ENCODE measurements around the gene DTX1. TPM values are rescaled to one million over a fixed set of nuclear protein-coding genes. Genes with fewer than 3 reads are reported as not detected.
A peak's percentile ranks its signal among the peaks of the same experiment; 100 is the strongest.

DTX1 gene
- total RNA-seq, 1 donor from 2014 or later = 10.1 TPM

GRCh38 chr12:113051759-113052158 is 4.8 kb upstream of the DTX1 start:
- no peak for DNase-seq (ENCODE audit: low spot score)
- intact Hi-C loops (cut with DNase I) = loop anchor here (5.0 kb wide), 1 partner anchor 121 kb away; no protein-coding TSS in a partner anchor
- ATAC-seq = no peak

GRCh38 chr12:113052326-113052725 is 4.2 kb upstream of the DTX1 start:
- no peak for ATAC-seq
- no peak for DNase-seq (ENCODE audit: low spot score)
- intact Hi-C loops (cut with DNase I) = loop anchor here (5.0 kb wide), 1 partner anchor 120 kb away; no protein-coding TSS in a partner anchor

DNA sequence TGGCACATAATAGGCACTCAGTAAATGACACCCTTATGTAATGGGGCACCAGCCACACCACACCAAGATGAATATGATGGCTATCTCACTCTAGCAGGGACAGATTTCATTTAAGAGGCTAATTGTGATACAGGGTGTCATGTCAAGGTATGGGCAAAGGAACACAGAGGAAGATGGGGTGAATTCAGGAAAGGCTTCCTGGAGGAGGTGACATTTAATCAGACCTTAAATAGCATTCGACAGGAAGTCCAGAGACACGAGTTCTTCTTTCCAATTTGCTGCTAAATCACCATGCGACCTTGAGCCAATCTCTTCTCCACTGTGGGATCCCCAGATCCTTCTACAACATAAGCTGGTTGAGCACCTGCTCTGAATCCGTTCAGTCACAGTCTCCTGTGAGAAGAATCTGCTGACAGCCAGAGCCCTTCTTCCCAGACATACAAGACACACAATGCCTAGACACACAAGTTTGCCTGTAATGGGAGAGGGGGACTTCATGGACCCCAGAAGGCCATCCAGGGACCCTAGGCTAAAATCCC is 1.5 kb upstream of the DTX1 start:
- intact Hi-C loops (cut with DNase I) = loop anchor here (5.0 kb wide), 1 partner anchor 117 kb away; no protein-coding TSS in a partner anchor
- no peak for ATAC-seq
- DNase-seq (ENCODE audit: low spot score) = no peak

- peak; percentile 73 for ATAC-seq
- no peak for DNase-seq (ENCODE audit: low spot score)
- intact Hi-C loops (cut with DNase I) = no loop called here
These were observed 743 bp upstream of the DTX1 start for GRCh38 chr12:113055594-113056380.

- ATAC-seq = no peak
- intact Hi-C loops (cut with DNase I) = no loop called here
- no peak for DNase-seq (ENCODE audit: low spot score)
These were observed 224 bp upstream of the DTX1 start for GRCh38 chr12:113056381-113056630.

DNA sequence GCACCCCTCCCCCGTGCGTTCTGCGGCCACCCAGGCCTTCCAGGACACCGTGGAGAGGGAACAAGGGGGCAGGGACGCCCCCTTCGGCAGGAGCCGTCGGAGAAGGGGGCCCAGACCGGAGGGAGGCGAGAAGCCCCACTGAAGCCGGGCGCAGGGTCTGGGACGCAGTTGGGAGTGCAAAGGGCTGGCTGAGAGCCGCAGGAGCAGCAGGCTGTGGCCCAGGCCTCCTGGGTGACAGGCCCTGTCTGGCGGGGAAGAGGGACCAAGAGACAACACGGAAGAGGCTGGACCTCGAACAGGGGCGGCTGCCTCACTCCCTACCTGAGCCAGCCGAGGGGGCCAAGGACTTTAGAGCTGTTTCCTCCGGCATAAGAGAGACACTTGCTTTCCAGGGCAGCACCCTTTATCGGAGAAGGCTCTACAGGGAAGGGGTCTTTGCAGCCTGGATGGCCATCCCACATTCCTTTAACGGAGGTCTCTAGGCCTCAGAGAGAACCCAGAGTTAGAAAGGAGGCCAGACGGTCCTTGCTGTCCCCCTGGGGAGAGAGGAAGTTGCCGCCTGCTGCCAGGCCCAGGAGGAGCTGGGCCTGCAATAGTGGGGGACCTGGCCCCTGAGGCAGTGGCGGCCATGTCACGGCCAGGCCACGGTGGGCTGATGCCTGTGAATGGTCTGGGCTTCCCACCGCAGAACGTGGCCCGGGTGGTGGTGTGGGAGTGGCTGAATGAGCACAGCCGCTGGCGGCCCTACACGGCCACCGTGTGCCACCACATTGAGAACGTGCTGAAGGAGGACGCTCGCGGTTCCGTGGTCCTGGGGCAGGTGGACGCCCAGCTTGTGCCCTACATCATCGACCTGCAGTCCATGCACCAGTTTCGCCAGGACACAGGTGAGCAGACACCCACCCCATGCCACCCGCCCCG is 1.3 kb downstream of the DTX1 start:
- ATAC-seq (no peak), DNase-seq (ENCODE audit: low spot score) (no peak)
- intact Hi-C loops (cut with DNase I) = no loop called here

DNA sequence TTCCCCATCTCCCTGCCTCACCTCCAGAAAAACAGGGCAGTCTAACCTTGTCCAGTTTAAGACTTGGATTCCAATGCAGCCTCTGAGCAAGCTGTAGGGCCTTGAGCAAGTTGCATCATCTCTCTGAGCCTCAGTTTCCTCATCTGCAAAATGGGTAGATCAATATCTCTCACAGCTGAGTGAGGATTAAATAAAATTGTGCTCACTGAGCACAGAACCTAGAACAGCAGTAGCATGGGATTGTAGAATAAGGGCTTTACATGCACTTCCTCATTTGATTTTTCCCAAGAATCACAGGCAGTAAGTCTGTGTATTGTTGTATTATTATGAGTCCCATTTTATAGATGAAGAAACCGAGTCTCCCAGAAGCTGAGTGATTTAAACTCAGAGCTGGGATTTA is 2.0 kb downstream of the DTX1 start:
- DNase-seq (ENCODE audit: low spot score) (no peak), ATAC-seq (no peak)
- intact Hi-C loops (cut with DNase I) = no loop called here

- intact Hi-C loops (cut with DNase I) = no loop called here
- ATAC-seq (no peak), DNase-seq (ENCODE audit: low spot score) (no peak)
These were observed 2.6 kb downstream of the DTX1 start for GRCh38 chr12:113059071-113059595.

DNA sequence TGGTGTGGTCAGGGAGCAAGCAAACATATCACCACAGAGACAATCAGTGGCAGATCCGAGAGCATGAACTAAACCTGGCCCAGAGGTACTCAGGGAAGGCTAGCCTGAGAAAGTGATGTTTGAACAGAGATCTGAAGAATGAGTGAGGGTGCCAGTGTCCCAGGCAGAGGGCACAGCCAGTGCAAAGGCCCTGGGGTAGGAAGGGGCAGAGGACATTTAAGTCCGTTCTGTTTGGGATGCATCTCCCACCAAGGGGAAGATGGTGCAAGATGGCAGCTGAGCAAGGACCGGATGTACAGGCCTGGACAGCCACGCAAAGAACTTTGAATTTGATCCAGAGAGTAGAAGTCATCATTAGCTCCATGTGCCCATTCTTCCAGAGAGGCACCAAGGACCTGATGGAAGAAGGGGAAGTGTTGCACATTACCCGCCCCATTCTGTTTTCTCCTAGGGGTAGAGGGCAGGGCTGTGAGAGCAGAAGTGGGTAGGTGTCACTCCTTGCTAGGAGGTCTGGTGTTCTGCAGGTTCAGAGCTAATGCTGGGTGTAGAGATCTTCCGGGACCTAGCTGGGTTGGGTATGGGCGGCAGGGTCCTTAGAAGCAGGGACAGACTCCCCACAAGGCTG is 3.9 kb downstream of the DTX1 start:
- intact Hi-C loops (cut with DNase I) = no loop called here
- ATAC-seq (no peak), DNase-seq (ENCODE audit: low spot score) (no peak)

- no peak for DNase-seq (ENCODE audit: low spot score)
- intact Hi-C loops (cut with DNase I) = no loop called here
- ATAC-seq = no peak
These were observed 4.6 kb downstream of the DTX1 start for GRCh38 chr12:113061061-113061694.

- peak; percentile 68 for ATAC-seq
- intact Hi-C loops (cut with DNase I) = no loop called here
- no peak for DNase-seq (ENCODE audit: low spot score)
These were observed 6.2 kb downstream of the DTX1 start for GRCh38 chr12:113062502-113063395.

DNA sequence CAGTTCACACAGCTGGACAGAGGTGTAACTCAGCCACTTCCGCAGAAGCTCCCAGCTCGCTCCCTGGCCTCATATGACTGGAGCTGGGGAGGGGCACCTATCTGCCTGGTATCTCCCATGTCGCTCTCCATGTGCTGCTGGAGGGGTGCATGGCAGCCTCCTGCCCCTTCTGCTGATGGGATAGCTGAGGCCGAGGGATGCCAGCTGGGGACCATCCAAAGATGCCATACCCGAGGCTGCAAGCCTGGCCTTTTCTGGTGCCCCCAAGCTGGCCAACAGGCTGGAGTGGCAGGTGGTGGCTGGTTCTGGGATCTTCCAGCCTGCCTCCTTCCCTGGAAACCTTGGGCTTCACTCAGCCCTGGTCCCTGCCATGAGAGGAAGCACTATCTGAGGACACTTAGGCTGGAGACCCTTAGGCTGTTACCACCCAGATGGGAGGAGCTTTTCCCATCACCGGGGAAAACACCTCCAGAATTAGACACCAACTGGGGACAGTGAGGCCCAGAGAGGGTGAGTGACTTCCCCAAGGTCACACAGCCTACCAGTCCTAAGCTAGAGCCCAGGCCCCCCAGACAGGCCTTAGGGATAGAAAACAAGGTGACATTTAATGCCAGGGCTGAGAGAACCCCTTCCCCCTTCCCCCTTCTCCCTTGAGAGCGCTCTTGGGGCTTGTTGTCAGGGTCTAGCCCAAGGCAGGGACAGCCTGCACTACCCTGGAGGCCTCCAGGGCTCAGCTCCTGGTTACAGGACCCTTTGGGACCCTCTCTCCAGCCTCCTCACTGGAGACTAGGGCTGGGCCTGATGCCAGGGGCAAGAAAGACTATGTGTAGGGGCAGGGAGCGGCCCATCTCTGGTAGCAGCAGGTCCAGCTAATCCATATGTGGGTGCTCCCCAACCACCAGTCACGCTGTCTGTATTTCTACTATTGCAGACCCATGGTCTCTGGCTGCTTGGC is 7.1 kb downstream of the DTX1 start:
- intact Hi-C loops (cut with DNase I) = no loop called here
- ATAC-seq = peak; percentile 31
- no peak for DNase-seq (ENCODE audit: low spot score)

- DNase-seq (ENCODE audit: low spot score) = no peak
- ATAC-seq = no peak
- intact Hi-C loops (cut with DNase I) = no loop called here
These were observed 8.0 kb downstream of the DTX1 start for GRCh38 chr12:113064395-113065125.

DNA sequence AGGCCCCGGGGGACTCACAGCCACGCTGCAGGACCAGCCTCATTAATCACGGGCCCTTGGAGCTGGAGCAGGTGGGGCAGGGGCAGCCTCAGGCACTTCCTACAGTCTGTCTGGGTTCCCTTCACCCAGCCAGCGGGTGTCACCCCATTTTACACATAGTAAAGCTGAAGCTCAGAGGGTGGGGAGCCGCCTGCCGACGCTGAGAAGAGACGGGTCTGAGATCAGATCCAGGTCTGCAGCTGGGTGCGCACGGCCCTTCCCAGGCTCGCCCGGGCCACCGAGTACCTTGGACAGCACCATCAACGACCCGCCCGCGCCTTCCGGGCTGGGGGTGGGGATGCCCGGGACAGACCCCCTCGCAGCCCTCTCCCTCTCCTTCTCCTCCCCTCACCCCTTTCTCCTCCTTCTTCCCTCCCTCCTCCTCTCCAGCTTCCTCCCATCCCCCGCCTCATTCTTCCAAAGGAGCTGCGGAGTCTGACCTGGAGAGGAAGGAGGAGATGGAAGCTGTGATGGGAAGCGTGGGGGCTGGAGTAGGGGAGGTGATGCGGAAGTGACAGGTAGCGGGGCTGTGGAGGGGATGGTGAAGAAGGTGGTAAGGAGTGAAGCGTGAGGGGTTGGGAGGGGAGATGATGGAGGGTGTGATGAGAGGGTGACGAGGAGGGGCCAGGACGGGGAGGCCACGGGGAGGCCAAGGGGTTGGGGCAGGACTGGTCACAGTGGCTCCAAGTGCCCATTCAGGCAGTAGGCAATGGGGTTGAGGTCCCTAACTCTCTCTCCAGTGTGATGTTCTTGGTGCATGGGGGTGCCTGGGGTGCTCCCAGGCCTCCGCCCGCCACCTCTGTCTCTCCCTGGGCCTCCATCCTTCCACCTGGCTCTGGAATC is 8.8 kb downstream of the DTX1 start:
- DNase-seq (ENCODE audit: low spot score) = no peak
- intact Hi-C loops (cut with DNase I) = no loop called here
- ATAC-seq = no peak

GRCh38 chr12:113066813-113067400 is 10.4 kb downstream of the DTX1 start:
- intact Hi-C loops (cut with DNase I) = no loop called here
- DNase-seq (ENCODE audit: low spot score) = no peak
- ATAC-seq = no peak
